Liver (tissue), 9 donors: Measurements from ENCODE around the gene HCRTR1. TPM values are rescaled to one million over a fixed set of nuclear protein-coding genes. Genes with fewer than 3 reads are reported as not detected.

ENCODE experiments used
- DNase-seq: peaks from one replicate; pipeline ENCODE4 v3.0.0-alpha.2; 2017; ENCODE audit warnings: low spot score
- H3K27ac ChIP-seq, 2 donors: one replicate each; pipeline ENCODE4 v1.7.0; 2013; ENCODE audit warnings: inconsistent platforms in 2 of 2, low read length in 2 of 2, control low read depth in 1 of 2, low read depth in 1 of 2, mild to moderate bottlenecking in 1 of 2
- H3K27me3 ChIP-seq, 4 donors: one replicate each; pipeline versions ENCODE4 v1.6.1 to v1.7.0; 2013; ENCODE audit warnings: low read length in 3 of 4, inconsistent platforms in 1 of 4, mild to moderate bottlenecking in 1 of 4, moderate library complexity in 1 of 4; ENCODE audit not compliant: control insufficient read depth in 4 of 4, insufficient read depth in 4 of 4
- H3K36me3 ChIP-seq, 4 donors: one replicate each; pipeline versions ENCODE4 v1.6.1 to v1.7.0; 2013; ENCODE audit warnings: low read length in 3 of 4, mild to moderate bottlenecking in 3 of 4, low read depth in 1 of 4, moderate library complexity in 1 of 4; ENCODE audit not compliant: control insufficient read depth in 4 of 4, insufficient read depth in 3 of 4
- H3K4me1 ChIP-seq, 4 donors: one replicate each; pipeline versions ENCODE4 v1.6.1 to v1.7.0; 2013; ENCODE audit warnings: low read length in 3 of 4, mild to moderate bottlenecking in 3 of 4, moderate library complexity in 1 of 4; ENCODE audit not compliant: control insufficient read depth in 4 of 4, insufficient read depth in 4 of 4
- H3K4me3 ChIP-seq, 3 donors: one replicate each; pipeline versions ENCODE4 v1.6.1 to v1.7.0; 2013; ENCODE audit warnings: low read length in 3 of 3, control low read depth in 1 of 3, low read depth in 1 of 3, mild to moderate bottlenecking in 1 of 3
- H3K9ac ChIP-seq, 2 donors: one replicate each; pipeline ENCODE4 v1.7.0; 2013; ENCODE audit warnings: low read length in 2 of 2, mild to moderate bottlenecking in 2 of 2, moderate library complexity in 2 of 2, control low read depth in 1 of 2, low read depth in 1 of 2
- H3K9me3 ChIP-seq, 4 donors: one replicate each; pipeline versions ENCODE4 v1.6.1 to v1.7.0; 2013; ENCODE audit warnings: low read length in 3 of 4; ENCODE audit not compliant: control insufficient read depth in 4 of 4
- CTCF ChIP-seq: fragments of 150-350 bp; IDR thresholded peaks from 2 replicates; pipeline ENCODE4 v1.5.1; 2017; ENCODE audit warnings: improper control_type of control experiment, low read depth, low read length; ENCODE audit not compliant: missing input control
- EGR1 ChIP-seq, 2 donors: IDR thresholded peaks; 2 replicates each; pipeline ENCODE4 v1.6.1; 2016 to 2018; ENCODE audit warnings: antibody characterized with exemption in 2 of 2, low read depth in 2 of 2
- FOXA2 ChIP-seq: IDR thresholded peaks from 2 replicates; pipeline ENCODE4 v1.6.1; 2016; ENCODE audit warnings: antibody characterized with exemption
- GABPA ChIP-seq, 2 donors: IDR thresholded peaks in 1 of 2; conservative IDR thresholded peaks in 1 of 2; 2 replicates each; pipeline ENCODE4 v1.6.1; 2016; ENCODE audit warnings: antibody characterized with exemption in 2 of 2, mild to moderate bottlenecking in 1 of 2, moderate library complexity in 1 of 2
- HNF4A ChIP-seq, 2 donors: conservative IDR thresholded peaks; 2 replicates each; pipeline ENCODE4 v1.6.1; 2016; ENCODE audit warnings: antibody characterized with exemption in 2 of 2, mild to moderate bottlenecking in 2 of 2
- HNF4G ChIP-seq: IDR thresholded peaks from 2 replicates; pipeline ENCODE4 v1.6.1; 2016; ENCODE audit warnings: antibody characterized with exemption
- JUND ChIP-seq, 2 donors: IDR thresholded peaks; 2 replicates each; pipeline ENCODE4 v1.6.1; 2016; ENCODE audit warnings: antibody characterized with exemption in 2 of 2
- RAD21 ChIP-seq, 2 donors: IDR thresholded peaks; 2 replicates each; pipeline ENCODE4 v1.6.1; 2016; ENCODE audit warnings: antibody characterized with exemption in 2 of 2, mild to moderate bottlenecking in 2 of 2
- SP1 ChIP-seq: IDR thresholded peaks from 2 replicates; pipeline ENCODE4 v1.6.1; 2018; ENCODE audit warnings: antibody characterized with exemption, mild to moderate bottlenecking
- TAF1 ChIP-seq: conservative IDR thresholded peaks from 2 replicates; pipeline ENCODE4 v1.6.1; 2016; ENCODE audit warnings: antibody characterized with exemption, mild to moderate bottlenecking
- YY1 ChIP-seq: IDR thresholded peaks from 2 replicates; pipeline ENCODE4 v1.6.1; 2016; ENCODE audit warnings: antibody characterized with exemption, mild to moderate bottlenecking
- ZBTB33 ChIP-seq: IDR thresholded peaks from 2 replicates; pipeline ENCODE4 v1.6.1; 2016; ENCODE audit warnings: antibody characterized with exemption
- whole genome bisulfite sequencing: extraction: QIAGEN DNeasy Blood & Tissue Kit; methylation state at CpG from one replicate; pipeline ENCODE4 v1.1.7; 2013; 5-methylcytosine and 5-hydroxymethylcytosine counted together
- polyA plus RNA-seq, 2 donors: library from polyadenylated mRNA; stranded (reverse) in 1 of 2; unstranded in 1 of 2; fragments of 200-250 nt in 1 of 2; fragments of >200 nt in 1 of 2; fragmentation: Nextera tagmentation in 1 of 2; extraction: Ambion mirVana in 1 of 2; gene quantifications; one replicate each; pipeline versions ENCODE4 v1.2.1 to v1.2.3, GENCODE V29; 2013 to 2015
- total RNA-seq, 2 donors: library from RNA; depleted of rRNA; stranded (reverse); fragments of >200 nt; gene quantifications; one replicate each; pipeline ENCODE4 v1.2.3, GENCODE V29; 2014
- TF ChIP-seq, protein P1 (sequence below): IDR thresholded peaks from 2 replicates; pipeline ENCODE4 v1.6.1; 2016; ENCODE audit warnings: antibody characterized with exemption
- TF ChIP-seq, protein P2 (sequence below): IDR thresholded peaks from 2 replicates; pipeline ENCODE4 v1.6.1; 2016; ENCODE audit warnings: antibody characterized with exemption, mild to moderate bottlenecking
- donor health status: healthy.
- donor health status: healthy.
- donor health status: healthy.
- donor health status: healthy.
- donor health status: healthy.

Gene HCRTR1
- total and polyA plus RNA-seq, 4 donors = 0.06 TPM; not detected in 3

DNA sequence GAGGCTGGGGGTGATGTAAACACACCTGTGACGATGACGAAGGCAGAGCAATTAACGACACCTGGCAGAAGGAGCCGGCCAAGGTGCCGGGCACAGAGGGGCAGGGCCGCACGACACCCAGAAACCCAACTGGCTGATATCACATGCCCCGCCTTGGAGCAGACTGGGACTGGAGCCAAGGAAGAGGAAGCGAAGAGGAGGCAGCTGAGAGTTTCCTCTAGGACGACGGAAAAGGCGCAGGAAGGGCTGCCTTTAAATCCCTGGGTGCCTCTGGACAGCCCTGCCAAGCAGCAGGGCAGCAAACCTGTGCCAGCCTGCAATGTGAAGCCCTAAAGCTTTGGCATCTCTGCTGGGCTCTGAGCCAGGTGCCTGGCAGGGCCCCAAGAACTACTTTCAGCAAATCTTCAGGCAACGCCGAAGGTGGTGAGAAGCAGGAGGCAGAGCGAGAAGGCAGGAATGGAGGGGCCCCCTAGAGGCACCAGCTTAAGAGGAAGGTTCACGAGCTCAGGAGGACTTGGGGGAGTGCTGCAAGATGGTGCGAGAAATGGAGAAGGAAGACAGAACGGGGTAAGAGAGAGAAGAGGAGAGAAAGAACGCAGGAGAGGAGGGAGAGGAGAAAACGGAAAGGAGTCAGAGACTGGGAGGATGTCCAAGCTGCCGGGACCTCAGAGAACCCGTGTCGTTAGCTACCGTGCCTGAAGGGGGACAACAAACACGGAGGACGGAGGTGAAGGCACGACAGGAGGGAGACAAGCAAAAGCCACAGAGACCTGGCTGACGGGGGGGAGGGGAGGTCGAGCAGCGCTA lies 52.5 kb downstream of the HCRTR1 start:
- Histone ChIP-seq H3K9me3 (no peaks in the 10 kb centered on the region), H3K9ac (no peak overlapping the region), H3K27ac (no peak overlapping the region), H3K4me3 (no peak overlapping the region), H3K27me3 (no peaks in the 10 kb centered on the region), H3K36me3 (no peaks in the 10 kb centered on the region), H3K4me1 (peaks cover 0 to 9% (median 2%) of the 10 kb centered on the region in 4 donors)
- no peak for DNase-seq
- TF ChIP-seq RAD21 (IDR thresholded peaks at IDR 0.05) (peak; percentile 22 to 51), HNF4A (conservative IDR thresholded peaks at IDR 0.05) (no peak), JUND (IDR thresholded peaks at IDR 0.05) (no peak)
- WGBS = 12% methylated on average over 30 of the region's 30 CpGs

DNA sequence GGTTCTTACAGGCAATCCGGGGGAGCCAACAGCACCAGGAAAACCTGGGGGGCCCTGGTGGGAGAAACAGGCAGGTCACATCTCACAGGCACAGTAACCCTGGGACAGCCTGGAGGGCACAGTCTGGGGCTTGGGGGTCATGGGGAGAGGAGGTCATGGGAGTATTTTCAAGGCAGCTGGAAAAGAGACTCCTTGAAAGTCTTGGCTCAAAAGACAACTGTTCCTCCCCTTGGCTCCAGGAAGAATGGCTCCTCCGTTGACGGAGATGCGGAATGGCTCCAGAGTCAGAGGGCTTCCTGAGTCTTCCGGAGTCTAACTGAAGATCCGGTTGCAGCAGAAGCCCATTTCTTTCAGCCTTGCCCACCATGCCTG lies 53.1 kb downstream of the HCRTR1 start:
- peaks cover 0 to 9% (median 2%) of the 10 kb centered on the region in 4 donors for H3K4me1 ChIP-seq
- no peaks in the 10 kb centered on the region for H3K36me3 ChIP-seq
- no peak overlapping the region for H3K9ac ChIP-seq
- DNase-seq = no peak
- TF ChIP-seq HNF4A (conservative IDR thresholded peaks at IDR 0.05) = no peak
- TF ChIP-seq, protein P1, sequence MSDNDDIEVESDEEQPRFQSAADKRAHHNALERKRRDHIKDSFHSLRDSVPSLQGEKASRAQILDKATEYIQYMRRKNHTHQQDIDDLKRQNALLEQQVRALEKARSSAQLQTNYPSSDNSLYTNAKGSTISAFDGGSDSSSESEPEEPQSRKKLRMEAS = no peak
- no peak for TF ChIP-seq FOXA2
- no peak for TF ChIP-seq SP1
- TF ChIP-seq RAD21 (IDR thresholded peaks at IDR 0.05) = no peak
- no peak for TF ChIP-seq EGR1 (IDR thresholded peaks at IDR 0.05; ENCODE audit: low read depth in 2 of 2)
- no peak for TF ChIP-seq YY1
- no peak for TF ChIP-seq GABPA (IDR thresholded peaks at IDR 0.05 in 1 of 2, conservative IDR thresholded peaks at IDR 0.05 in 1 of 2)
- no peak for TF ChIP-seq HNF4G
- no peak for TF ChIP-seq CTCF
- TF ChIP-seq, protein P2, sequence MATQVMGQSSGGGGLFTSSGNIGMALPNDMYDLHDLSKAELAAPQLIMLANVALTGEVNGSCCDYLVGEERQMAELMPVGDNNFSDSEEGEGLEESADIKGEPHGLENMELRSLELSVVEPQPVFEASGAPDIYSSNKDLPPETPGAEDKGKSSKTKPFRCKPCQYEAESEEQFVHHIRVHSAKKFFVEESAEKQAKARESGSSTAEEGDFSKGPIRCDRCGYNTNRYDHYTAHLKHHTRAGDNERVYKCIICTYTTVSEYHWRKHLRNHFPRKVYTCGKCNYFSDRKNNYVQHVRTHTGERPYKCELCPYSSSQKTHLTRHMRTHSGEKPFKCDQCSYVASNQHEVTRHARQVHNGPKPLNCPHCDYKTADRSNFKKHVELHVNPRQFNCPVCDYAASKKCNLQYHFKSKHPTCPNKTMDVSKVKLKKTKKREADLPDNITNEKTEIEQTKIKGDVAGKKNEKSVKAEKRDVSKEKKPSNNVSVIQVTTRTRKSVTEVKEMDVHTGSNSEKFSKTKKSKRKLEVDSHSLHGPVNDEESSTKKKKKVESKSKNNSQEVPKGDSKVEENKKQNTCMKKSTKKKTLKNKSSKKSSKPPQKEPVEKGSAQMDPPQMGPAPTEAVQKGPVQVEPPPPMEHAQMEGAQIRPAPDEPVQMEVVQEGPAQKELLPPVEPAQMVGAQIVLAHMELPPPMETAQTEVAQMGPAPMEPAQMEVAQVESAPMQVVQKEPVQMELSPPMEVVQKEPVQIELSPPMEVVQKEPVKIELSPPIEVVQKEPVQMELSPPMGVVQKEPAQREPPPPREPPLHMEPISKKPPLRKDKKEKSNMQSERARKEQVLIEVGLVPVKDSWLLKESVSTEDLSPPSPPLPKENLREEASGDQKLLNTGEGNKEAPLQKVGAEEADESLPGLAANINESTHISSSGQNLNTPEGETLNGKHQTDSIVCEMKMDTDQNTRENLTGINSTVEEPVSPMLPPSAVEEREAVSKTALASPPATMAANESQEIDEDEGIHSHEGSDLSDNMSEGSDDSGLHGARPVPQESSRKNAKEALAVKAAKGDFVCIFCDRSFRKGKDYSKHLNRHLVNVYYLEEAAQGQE = no peak
- no peak for TF ChIP-seq TAF1
- no peak for TF ChIP-seq ZBTB33
- WGBS = 70% methylated on average over 6 of the region's 6 CpGs
- H3K27me3 ChIP-seq = no peaks in the 10 kb centered on the region
- no peaks in the 10 kb centered on the region for H3K9me3 ChIP-seq
- H3K27ac ChIP-seq = no peak overlapping the region
- H3K4me3 ChIP-seq = no peak overlapping the region
